Measurements from ENCODE around the gene IGSF21. TPM values are rescaled to one million over a fixed set of nuclear protein-coding genes. Genes with fewer than 3 reads are reported as not detected.

IGSF21 gene
- total RNA-seq, 2 experiments from 2014 or later = not detected

DNA sequence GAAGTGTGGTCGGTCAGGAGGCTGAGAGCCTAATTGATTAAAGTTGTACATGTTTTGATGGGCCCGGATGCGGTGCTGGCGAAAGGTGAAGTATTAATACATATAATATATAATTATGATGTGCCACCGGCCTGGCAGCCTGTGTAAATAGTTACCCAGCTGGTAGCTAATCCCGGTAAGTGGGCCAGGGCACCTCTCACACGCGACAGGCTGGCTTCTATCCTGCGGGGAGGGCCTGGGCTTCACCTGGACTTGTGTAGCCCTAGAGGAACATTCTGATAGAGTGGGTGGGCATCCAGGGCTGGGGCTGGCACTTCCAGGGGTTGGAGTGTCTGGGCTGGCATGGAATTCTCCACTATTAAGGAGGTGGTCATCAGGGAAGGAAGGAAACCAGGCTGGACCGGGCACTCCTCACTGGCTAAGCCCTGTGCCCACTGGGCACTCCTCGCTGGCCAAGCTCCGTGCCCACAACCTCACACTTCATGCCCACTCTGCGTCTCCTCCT lies 48.3 kb downstream of the IGSF21 start:
- no peaks in the 10 kb centered on the region for H3K27me3 ChIP-seq (ENCODE audit: control insufficient read depth in 1 of 2, insufficient read depth in 2 of 2, low read length in 2 of 2)
- POLR2A ChIA-PET = no interaction called here
- no peak overlapping the region for H3K27ac Mint-ChIP-seq
- H3K4me1 Mint-ChIP-seq (ENCODE audit: low read depth) = no peaks in the 10 kb centered on the region
- H3K4me3 ChIP-seq (ENCODE audit: low read length) = no peak overlapping the region
- H3K9me3 Mint-ChIP-seq = no peaks in the 10 kb centered on the region
- H3K4me3 Mint-ChIP-seq = no peak overlapping the region
- H3K27ac ChIP-seq (ENCODE audit: low read depth in 1 of 2, low read length in 2 of 2) = no peak overlapping the region
- DNase-seq (no peak), ATAC-seq (ENCODE audit: poor library complexity) (no peak)
- no peaks in the 10 kb centered on the region for H3K36me3 Mint-ChIP-seq (ENCODE audit: low read depth)
- no peaks in the 10 kb centered on the region for H3K4me1 ChIP-seq (ENCODE audit: insufficient read depth, low read length)
- peaks cover 9% of the 10 kb centered on the region for H3K27me3 Mint-ChIP-seq
- TF ChIP-seq, protein P1, sequence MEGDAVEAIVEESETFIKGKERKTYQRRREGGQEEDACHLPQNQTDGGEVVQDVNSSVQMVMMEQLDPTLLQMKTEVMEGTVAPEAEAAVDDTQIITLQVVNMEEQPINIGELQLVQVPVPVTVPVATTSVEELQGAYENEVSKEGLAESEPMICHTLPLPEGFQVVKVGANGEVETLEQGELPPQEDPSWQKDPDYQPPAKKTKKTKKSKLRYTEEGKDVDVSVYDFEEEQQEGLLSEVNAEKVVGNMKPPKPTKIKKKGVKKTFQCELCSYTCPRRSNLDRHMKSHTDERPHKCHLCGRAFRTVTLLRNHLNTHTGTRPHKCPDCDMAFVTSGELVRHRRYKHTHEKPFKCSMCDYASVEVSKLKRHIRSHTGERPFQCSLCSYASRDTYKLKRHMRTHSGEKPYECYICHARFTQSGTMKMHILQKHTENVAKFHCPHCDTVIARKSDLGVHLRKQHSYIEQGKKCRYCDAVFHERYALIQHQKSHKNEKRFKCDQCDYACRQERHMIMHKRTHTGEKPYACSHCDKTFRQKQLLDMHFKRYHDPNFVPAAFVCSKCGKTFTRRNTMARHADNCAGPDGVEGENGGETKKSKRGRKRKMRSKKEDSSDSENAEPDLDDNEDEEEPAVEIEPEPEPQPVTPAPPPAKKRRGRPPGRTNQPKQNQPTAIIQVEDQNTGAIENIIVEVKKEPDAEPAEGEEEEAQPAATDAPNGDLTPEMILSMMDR (IDR thresholded peaks at IDR 0.05) = no peak
- peaks cover 0 to 10% of the 10 kb centered on the region in 2 experiments for H3K9me3 ChIP-seq (ENCODE audit: control insufficient read depth in 1 of 2, insufficient read depth in 1 of 2, low read length in 2 of 2)
- intact Hi-C loops (cut with DNase I, micrococcal nuclease) = no loop called here
- H3K36me3 ChIP-seq (ENCODE audit: insufficient read depth, low read length) = no peaks in the 10 kb centered on the region
- CTCF ChIA-PET = no interaction called here

- no peaks in the 10 kb centered on the region for H3K9me3 Mint-ChIP-seq
- intact Hi-C loops (cut with DNase I, micrococcal nuclease) = no loop called here
- no peaks in the 10 kb centered on the region for H3K4me1 Mint-ChIP-seq (ENCODE audit: low read depth)
Measured at GRCh38 chr1:18157352-18157751, 49.8 kb downstream of the IGSF21 start.

DNA sequence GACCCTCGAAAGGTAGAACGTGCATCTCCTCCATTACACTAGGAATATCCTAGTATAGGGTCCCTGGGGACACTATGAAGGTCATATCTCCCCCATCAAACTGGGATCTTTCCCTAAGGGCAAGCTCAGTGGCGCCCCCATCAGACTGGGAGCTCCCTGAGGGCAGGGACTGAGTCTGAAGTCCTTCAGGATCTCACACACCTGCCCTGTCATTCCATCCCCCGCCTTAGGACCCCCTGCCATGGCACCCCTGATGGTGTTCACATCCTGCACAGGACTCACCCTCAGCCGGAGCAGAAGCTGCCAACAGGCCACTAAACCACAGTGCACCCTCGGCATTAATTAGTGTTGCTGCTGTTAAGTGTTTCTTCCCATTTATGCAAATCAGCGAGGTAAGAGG lies 50.4 kb downstream of the IGSF21 start:
- Mint-ChIP-seq H3K27me3 (peaks cover 9% of the 10 kb centered on the region), H3K4me3 (no peak overlapping the region), H3K27ac (no peak overlapping the region), H3K9me3 (no peaks in the 10 kb centered on the region), H3K4me1 (ENCODE audit: low read depth) (no peaks in the 10 kb centered on the region), H3K36me3 (ENCODE audit: low read depth) (no peaks in the 10 kb centered on the region)
- Histone ChIP-seq H3K4me1 (ENCODE audit: insufficient read depth, low read length) (no peaks in the 10 kb centered on the region), H3K27ac (ENCODE audit: low read depth in 1 of 2, low read length in 2 of 2) (no peak overlapping the region), H3K27me3 (ENCODE audit: control insufficient read depth in 1 of 2, insufficient read depth in 2 of 2, low read length in 2 of 2) (no peaks in the 10 kb centered on the region), H3K9me3 (ENCODE audit: control insufficient read depth in 1 of 2, insufficient read depth in 1 of 2, low read length in 2 of 2) (peaks cover 0 to 12% of the 10 kb centered on the region in 2 experiments), H3K4me3 (ENCODE audit: low read length) (no peak overlapping the region), H3K36me3 (ENCODE audit: insufficient read depth, low read length) (no peaks in the 10 kb centered on the region)
- TF ChIP-seq, protein P1 (IDR thresholded peaks at IDR 0.05) = no peak
- ChIA-PET CTCF (no interaction called here), POLR2A (no interaction called here)
- intact Hi-C loops (cut with DNase I, micrococcal nuclease) = no loop called here
- DNase-seq (no peak), ATAC-seq (ENCODE audit: poor library complexity) (no peak)

More at GRCh38 chr1:18157352-18157751, 49.8 kb downstream of the IGSF21 start:
- no peak overlapping the region for H3K4me3 ChIP-seq (ENCODE audit: low read length)
- Mint-ChIP-seq H3K4me3 (no peak overlapping the region), H3K27ac (no peak overlapping the region), H3K36me3 (ENCODE audit: low read depth) (no peaks in the 10 kb centered on the region), H3K27me3 (peaks cover 9% of the 10 kb centered on the region)
- H3K27ac ChIP-seq (ENCODE audit: low read depth in 1 of 2, low read length in 2 of 2) = no peak overlapping the region
- peaks cover 0 to 12% of the 10 kb centered on the region in 2 experiments for H3K9me3 ChIP-seq (ENCODE audit: control insufficient read depth in 1 of 2, insufficient read depth in 1 of 2, low read length in 2 of 2)
- ChIA-PET CTCF (no interaction called here), POLR2A (no interaction called here)
- no peaks in the 10 kb centered on the region for H3K4me1 ChIP-seq (ENCODE audit: insufficient read depth, low read length)
- H3K27me3 ChIP-seq (ENCODE audit: control insufficient read depth in 1 of 2, insufficient read depth in 2 of 2, low read length in 2 of 2) = no peaks in the 10 kb centered on the region
- no peaks in the 10 kb centered on the region for H3K36me3 ChIP-seq (ENCODE audit: insufficient read depth, low read length)
- TF ChIP-seq, protein P1 (IDR thresholded peaks at IDR 0.05) = no peak
- DNase-seq (no peak), ATAC-seq (ENCODE audit: poor library complexity) (no peak)

All from CD4-positive, alpha-beta T cell (primary cell).